NCI-H2081 (cell line): ENCODE results near the gene XRCC5.
"Not testable (repeated sequence)": the region's sequence is repeated elsewhere in the genome, so short reads cannot be mapped to it uniquely, and the experiment has no call there.

Source experiments
- DNase-seq, 2 experiments: peaks; one replicate each; lab custom pipeline; 2025; lab: John Stamatoyannopoulos, UW

Gene XRCC5

DNA sequence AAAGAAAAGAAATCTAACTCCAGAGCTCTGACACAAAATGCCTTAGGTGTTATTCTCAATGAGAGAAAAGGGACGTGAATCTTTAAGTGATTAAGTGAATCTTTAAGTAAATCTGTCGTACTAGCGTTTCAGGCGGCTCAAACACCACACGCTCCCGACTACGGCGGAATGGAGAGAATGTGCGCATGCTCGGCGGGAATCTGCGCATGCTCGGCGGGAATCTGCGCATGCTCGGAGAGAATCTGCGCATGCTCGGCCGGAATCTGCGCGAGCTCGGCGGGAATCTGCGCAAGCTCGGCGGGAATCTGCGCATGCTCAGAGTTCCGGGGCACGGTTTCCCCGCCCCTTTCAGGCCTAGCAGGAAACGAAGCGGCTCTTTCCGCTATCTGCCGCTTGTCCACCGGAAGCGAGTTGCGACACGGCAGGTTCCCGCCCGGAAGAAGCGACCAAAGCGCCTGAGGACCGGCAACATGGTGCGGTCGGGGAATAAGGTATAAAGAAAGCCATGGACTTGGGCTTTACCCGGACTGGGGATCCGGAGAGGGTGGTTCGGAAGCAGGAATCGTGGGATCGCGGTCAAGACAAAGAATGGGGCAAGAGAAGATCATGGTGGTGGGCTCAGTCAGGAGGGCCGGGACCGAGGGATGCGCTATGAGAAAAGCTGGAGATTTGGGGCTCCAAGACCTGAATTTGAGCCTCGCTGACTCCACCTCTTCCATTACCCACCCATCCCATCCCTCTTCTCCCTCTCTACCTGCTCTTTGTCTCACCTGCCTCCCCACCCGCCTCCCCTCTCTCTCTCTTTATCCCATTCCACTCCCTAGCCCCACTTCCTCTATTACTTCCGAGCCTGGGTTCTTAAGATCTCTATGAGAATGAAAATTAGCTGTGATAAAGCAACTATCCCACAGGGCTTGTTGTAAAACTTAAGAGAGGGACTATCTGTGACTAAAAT, at the start of gene XRCC5:
XRCC5 (plus strand) TSS at position 382 of the 955 bp plus-strand sequence; CDS start at position 471, 89 bp downstream.
- peak; percentile 96 to 97 for DNase-seq

DNA sequence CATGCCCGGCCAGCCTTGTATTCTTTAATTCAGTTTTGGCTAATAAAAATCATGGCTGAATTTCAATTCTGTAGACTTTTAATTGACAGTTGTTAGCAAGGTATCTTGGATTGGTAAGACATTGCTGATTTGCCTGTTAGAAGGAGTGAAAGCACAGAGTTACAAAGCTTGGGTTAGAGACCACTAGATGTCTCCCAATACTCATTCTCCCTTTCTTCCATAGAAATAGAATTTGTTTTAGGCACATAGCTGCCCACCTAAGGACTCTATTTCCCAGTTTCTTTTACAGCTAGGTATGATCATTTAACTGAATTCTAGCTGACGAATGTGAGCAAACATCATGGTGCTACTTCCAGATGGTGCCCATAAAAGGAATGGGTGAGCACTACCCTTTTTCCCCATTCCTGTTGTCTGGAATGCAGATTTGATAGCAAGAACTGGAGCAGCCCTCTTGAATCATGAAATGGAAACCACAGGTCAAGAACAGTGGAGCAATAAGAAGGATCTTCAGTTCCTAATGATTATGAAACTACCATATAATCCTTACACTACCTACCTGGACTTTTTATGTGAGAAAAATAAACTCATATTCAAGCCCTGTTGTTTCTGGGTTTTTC, 45.0 kb upstream of the XRCC5 start:
- DNase-seq: no peak

GRCh38 chr2:216064665-216065064, 44.5 kb upstream of the XRCC5 start:
- DNase-seq: no peak

DNA sequence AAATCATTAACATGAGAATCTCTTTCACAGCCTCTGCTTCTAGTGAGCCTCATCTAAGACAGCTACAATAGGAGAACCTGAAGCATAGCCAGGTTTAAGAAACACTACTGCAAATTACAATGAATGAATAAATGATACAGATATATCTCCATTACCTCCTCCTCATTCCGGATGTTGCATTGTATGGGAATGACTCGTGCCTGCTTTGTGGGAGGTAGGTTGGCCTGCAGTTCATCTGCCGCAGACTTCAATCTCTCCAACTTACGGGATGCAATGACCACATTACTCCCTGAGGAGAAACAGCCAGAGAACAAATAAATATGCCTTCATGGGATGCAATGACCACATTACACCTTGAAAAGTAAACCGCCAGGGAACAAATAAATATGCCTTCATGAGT, 42.9 kb upstream of the XRCC5 start:
- no peak for DNase-seq

GRCh38 chr2:216069028-216069427, 40.1 kb upstream of the XRCC5 start:
- no peak for DNase-seq

GRCh38 chr2:216070195-216070594, 39.0 kb upstream of the XRCC5 start:
- DNase-seq: no peak

DNA sequence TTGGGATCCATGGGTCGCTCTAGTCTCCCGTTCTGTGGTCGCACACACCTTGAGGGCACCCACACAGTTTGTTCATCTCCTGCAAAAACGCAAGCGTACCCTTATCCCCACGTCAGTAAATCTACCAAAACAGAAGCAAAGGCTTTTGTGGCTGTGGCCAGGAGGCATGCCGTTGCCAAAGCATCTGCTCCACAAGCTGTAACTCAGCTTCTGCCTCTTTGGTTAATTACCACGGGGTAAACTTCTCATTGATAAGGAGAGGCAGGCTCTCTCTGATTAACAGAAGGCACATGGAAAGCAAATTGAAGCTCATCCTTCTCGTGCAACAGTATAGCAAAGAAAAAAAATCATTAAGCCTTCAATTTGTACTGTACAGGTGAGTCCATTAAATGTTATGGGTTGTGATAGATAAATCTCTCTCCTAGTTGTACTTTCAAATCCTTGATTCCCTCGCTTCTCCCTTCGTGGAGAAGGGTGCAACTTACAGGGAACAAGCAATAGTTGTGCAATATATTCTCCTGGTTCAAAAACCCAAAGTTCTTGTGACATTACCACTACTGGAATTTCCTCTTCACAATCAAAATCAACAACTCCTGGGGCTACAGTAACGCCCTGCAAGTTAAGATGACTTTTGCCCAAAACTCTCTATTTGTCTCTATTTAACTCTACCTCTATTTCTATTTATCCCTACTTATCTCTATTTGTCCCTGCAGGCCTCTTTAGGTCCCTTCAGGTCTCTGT, 37.9 kb upstream of the XRCC5 start:
- DNase-seq: no peak

DNA sequence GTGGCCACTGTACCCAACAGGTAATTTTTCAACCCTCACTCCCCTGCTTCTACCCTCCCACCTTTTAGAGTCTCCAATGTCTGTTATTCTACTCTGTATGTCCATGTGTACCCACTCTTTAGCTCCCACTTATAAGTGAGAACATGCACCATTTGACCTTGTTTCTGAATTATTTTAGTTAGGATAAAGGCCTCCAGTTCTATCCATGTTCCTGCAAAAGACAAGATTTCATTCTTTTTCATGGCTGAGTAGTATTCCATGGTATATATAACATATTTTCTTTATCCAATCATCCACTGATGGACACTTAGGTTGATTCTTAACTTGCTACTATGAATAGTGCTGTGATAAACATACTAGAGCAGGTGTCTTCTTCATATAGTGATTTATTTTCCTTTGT, 36.7 kb upstream of the XRCC5 start:
- DNase-seq: no peak

- no peak for DNase-seq
Observed at GRCh38 chr2:216073773-216074172, 35.4 kb upstream of the XRCC5 start.

DNA sequence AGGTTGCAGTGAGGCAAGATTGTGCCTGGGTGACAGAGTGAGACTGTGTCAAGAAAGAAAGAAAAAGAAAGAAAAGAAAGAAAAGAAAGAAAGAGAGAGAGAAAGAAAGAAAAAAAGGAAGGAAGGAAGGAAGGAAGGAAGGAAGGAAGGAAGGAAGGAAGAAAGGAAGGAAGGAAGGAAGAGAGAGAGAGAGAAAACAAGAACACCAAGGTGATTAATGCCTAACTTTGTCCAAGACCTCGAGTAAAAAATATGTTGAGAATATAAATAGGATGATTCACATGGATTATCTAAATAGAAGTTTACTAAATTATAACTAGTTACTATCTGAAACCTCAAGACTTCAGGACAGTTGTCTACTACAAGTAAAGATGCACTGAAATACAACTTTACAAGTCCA, 34.8 kb upstream of the XRCC5 start:
- no peak for DNase-seq

- DNase-seq: no peak
Observed at GRCh38 chr2:216074794-216075193, 34.4 kb upstream of the XRCC5 start.

GRCh38 chr2:216075510-216076485, 33.4 kb upstream of the XRCC5 start:
- no peak for DNase-seq

GRCh38 chr2:216078776-216079175, 30.4 kb upstream of the XRCC5 start:
- no peak for DNase-seq

DNA sequence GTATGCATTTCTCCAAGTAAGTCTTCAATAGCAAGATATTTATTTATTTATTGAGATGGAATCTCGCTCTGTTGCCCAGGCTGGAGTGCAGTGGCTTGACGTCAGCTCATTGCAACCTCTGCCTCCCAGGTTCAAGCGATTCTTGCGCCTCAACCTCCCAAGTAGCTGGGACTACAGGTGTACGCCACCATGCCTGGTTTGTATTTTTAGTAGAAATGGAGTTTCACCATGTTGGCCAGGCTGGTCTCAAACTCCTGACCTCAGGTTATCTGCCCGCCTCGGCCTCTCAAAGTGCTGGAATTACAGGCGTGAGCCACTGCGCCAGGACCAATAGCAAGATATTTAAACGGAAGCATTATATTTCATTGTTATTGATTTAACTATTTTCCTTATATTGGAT, 29.1 kb upstream of the XRCC5 start:
- not testable (repeated sequence) for DNase-seq

GRCh38 chr2:216081012-216081411, 28.1 kb upstream of the XRCC5 start:
- no peak for DNase-seq

GRCh38 chr2:216081487-216082116, 27.5 kb upstream of the XRCC5 start, which contains the start of the genes PECR and TMEM169:
Gene PECR, minus strand, starts transcription at chr2:216081809. Its CDS starts 68 bp downstream, at chr2:216081741.
Gene TMEM169, plus strand, starts transcription at chr2:216081919. Its CDS starts 14,045 bp downstream, at chr2:216095964.
- DNase-seq: peak; percentile 75 to 87

GRCh38 chr2:216082117-216082711, 26.9 kb upstream of the XRCC5 start:
- peak; percentile 11 to 29 for DNase-seq

- peak in 1 of 2 experiments; percentile 31 for DNase-seq
Observed at GRCh38 chr2:216082805-216083204, 26.3 kb upstream of the XRCC5 start.

- no peak for DNase-seq
Observed at GRCh38 chr2:216083464-216084281, 25.5 kb upstream of the XRCC5 start.
